Activated CD8-positive, alpha-beta T cell treated with anti-CD3 and anti-CD28 coated beads, Interleukin-2, amount 10 ng/mL, durations not matched to agents 7 days and 5 days (primary cell): Measurements from ENCODE around the gene C1QL4. TPM values are rescaled to one million over a fixed set of nuclear protein-coding genes. Genes with fewer than 3 reads are reported as not detected.

Source experiments
- ATAC-seq: fragments of 150-1000 bp; cut with Tn5 transposase; one replicate; pipeline ENCODE4 v1.10.0; 2021; ENCODE audit warnings: moderate library complexity
- CTCF ChIA-PET: fragments of 350-600 bp; sonication (Branson Sonifier 250); formaldehyde crosslinking; loops from one replicate; lab custom pipeline; 2021; ENCODE audit warnings: antibody characterized with exemption; lab: Charles Lee
- POLR2A ChIA-PET: fragments of 350-600 bp; sonication (Branson Sonifier 250); formaldehyde crosslinking; loops from one replicate; lab custom pipeline; 2021; ENCODE audit warnings: antibody characterized with exemption; lab: Charles Lee
- DNase-seq: peaks from one replicate; pipeline ENCODE4 v3.0.0-alpha.2; 2020
- H3K27ac Mint-ChIP-seq: one replicate; pipeline ENCODE4 v1.8.0; 2021; ENCODE audit warnings: mild to moderate bottlenecking, mixed read lengths
- H3K27me3 Mint-ChIP-seq: one replicate; pipeline ENCODE4 v1.8.0; 2021; ENCODE audit warnings: low read depth, mixed read lengths
- H3K36me3 Mint-ChIP-seq: one replicate; pipeline ENCODE4 v1.8.0; 2021; ENCODE audit warnings: low read depth, mixed read lengths
- H3K4me1 Mint-ChIP-seq: one replicate; pipeline ENCODE4 v1.8.0; 2021; ENCODE audit warnings: low read depth, mixed read lengths
- H3K4me3 Mint-ChIP-seq: one replicate; pipeline ENCODE4 v1.8.0; 2021; ENCODE audit warnings: mild to moderate bottlenecking, mixed read lengths
- H3K9me3 Mint-ChIP-seq: one replicate; pipeline ENCODE4 v1.8.0; 2022; ENCODE audit warnings: mixed read lengths; ENCODE audit not compliant: insufficient read depth
- total RNA-seq, 2 experiments: library from RNA; stranded (reverse); gene quantifications; one replicate each; pipeline ENCODE4 v1.2.3, GENCODE V29; 2021

C1QL4 gene
- total RNA-seq, 2 experiments from 2014 or later: not detected

- Mint-ChIP-seq H3K27me3 (peaks cover 71% of the 10 kb centered on the region), H3K4me3 (peak overlapping the region; percentile 60), H3K9me3 (no peaks in the 10 kb centered on the region), H3K27ac (no peak overlapping the region), H3K4me1 (peaks cover 37% of the 10 kb centered on the region), H3K36me3 (no peaks in the 10 kb centered on the region)
- peak; percentile 81 for DNase-seq
- ChIA-PET POLR2A (interaction anchor here (0.6 to 3.0 kb wide), 4 partner anchors 19 to 217 kb away, joined by 3 to 12 read pairs (median 3); partner anchors contain the start of genes SPATS2 and TUBA1B), CTCF (interaction anchor here (0.5 to 8.4 kb wide), 45 partner anchors 10 to 257 kb away, joined by 3 to 111 read pairs (median 4); partner anchors contain the start of genes C1QL4, PRPH, SPATS2 and TROAP)
- ATAC-seq: peak; percentile 87
Observed at GRCh38 chr12:49347311-49348193, 10.6 kb upstream of the C1QL4 start.

GRCh38 chr12:49346659-49347310, 9.8 kb upstream of the C1QL4 start, which contains the start of gene DNAJC22:
TSS of gene DNAJC22 (plus strand) at chr12:49346888. CDS start at chr12:49348873, 1,985 bp downstream.
- H3K36me3 Mint-ChIP-seq: no peaks in the 10 kb centered on the region
- H3K4me1 Mint-ChIP-seq: peaks cover 37% of the 10 kb centered on the region
- H3K9me3 Mint-ChIP-seq: no peaks in the 10 kb centered on the region
- DNase-seq: peak; percentile 49
- peak; percentile 25 for ATAC-seq
- ChIA-PET POLR2A (interaction anchor here (0.6 to 3.0 kb wide), 5 partner anchors 20 to 216 kb away, joined by 3 to 12 read pairs (median 3); partner anchors contain the start of genes SPATS2 and TUBA1B), CTCF (interaction anchor here (0.8 to 8.4 kb wide), 29 partner anchors 10 to 257 kb away, joined by 3 to 111 read pairs (median 5); partner anchors contain the start of genes C1QL4, PRPH, SPATS2 and TROAP)
- H3K27me3 Mint-ChIP-seq: peaks cover 74% of the 10 kb centered on the region
- H3K27ac Mint-ChIP-seq: no peak within 1 kb of the TSS
- peak within 1 kb of the TSS; percentile 60 for H3K4me3 Mint-ChIP-seq

GRCh38 chr12:49345825-49346658, 9.1 kb upstream of the C1QL4 start:
- H3K9me3 Mint-ChIP-seq: no peaks in the 10 kb centered on the region
- H3K27me3 Mint-ChIP-seq: peaks cover 78% of the 10 kb centered on the region
- DNase-seq: no peak
- ChIA-PET POLR2A (interaction anchor here (0.6 to 3.0 kb wide), 4 partner anchors 21 to 78 kb away, joined by 3 to 12 read pairs (median 3); partner anchors contain the start of genes SPATS2 and TROAP), CTCF (interaction anchor here (1.0 to 8.4 kb wide), 12 partner anchors 9 to 167 kb away, joined by 3 to 111 read pairs (median 35); partner anchors contain the start of genes C1QL4, PRPH, SPATS2 and TROAP)
- ATAC-seq: no peak
- H3K4me3 Mint-ChIP-seq: no peak overlapping the region
- no peaks in the 10 kb centered on the region for H3K36me3 Mint-ChIP-seq
- peaks cover 38% of the 10 kb centered on the region for H3K4me1 Mint-ChIP-seq
- H3K27ac Mint-ChIP-seq: no peak overlapping the region

- DNase-seq: no peak
- Mint-ChIP-seq H3K27ac (no peak overlapping the region), H3K27me3 (peaks cover 80% of the 10 kb centered on the region), H3K9me3 (no peaks in the 10 kb centered on the region), H3K4me3 (no peak overlapping the region), H3K4me1 (peaks cover 38% of the 10 kb centered on the region), H3K36me3 (no peaks in the 10 kb centered on the region)
- CTCF ChIA-PET: interaction anchor here (2.5 to 8.4 kb wide), 5 partner anchors 8 to 58 kb away, joined by 13 to 111 read pairs (median 37); partner anchors contain the start of gene C1QL4
- ATAC-seq: no peak
- POLR2A ChIA-PET: interaction anchor here (0.6 to 3.0 kb wide), 2 partner anchors 22 to 23 kb away, joined by 3 to 12 read pairs; partner anchors contain the start of genes SPATS2 and TROAP
Observed at GRCh38 chr12:49345051-49345824, 8.2 kb upstream of the C1QL4 start.

- POLR2A ChIA-PET: no interaction called here
- CTCF ChIA-PET: interaction anchor here (0.7 to 3.8 kb wide), 4 partner anchors 12 to 56 kb away, joined by 3 to 56 read pairs (median 40); partner anchors contain the start of genes PRPH and TROAP
- Mint-ChIP-seq H3K9me3 (no peaks in the 10 kb centered on the region), H3K36me3 (no peaks in the 10 kb centered on the region), H3K27ac (no peak overlapping the region), H3K4me1 (peaks cover 38% of the 10 kb centered on the region), H3K4me3 (no peak overlapping the region), H3K27me3 (peaks cover 83% of the 10 kb centered on the region)
- no peak for ATAC-seq
- DNase-seq: no peak
Observed at GRCh38 chr12:49344486-49345050, 7.6 kb upstream of the C1QL4 start.

GRCh38 chr12:49342914-49343731, 6.1 kb upstream of the C1QL4 start:
- no peak for DNase-seq
- H3K27me3 Mint-ChIP-seq: peaks cover 86% of the 10 kb centered on the region
- peaks cover 34% of the 10 kb centered on the region for H3K4me1 Mint-ChIP-seq
- no peaks in the 10 kb centered on the region for H3K36me3 Mint-ChIP-seq
- ChIA-PET CTCF (interaction anchor here (0.7 to 3.8 kb wide), 26 partner anchors 8 to 249 kb away, joined by 3 to 56 read pairs (median 7); partner anchors contain the start of genes PRPH, SPATS2 and TROAP), POLR2A (interaction anchor here (1.0 to 2.0 kb wide), 3 partner anchors 21 to 46 kb away, joined by 3 to 12 read pairs (median 5); partner anchors contain the start of genes SPATS2 and TROAP)
- peak overlapping the region; percentile 34 for H3K4me3 Mint-ChIP-seq
- H3K9me3 Mint-ChIP-seq: no peaks in the 10 kb centered on the region
- no peak for ATAC-seq
- H3K27ac Mint-ChIP-seq: no peak overlapping the region

GRCh38 chr12:49342066-49342913, 5.3 kb upstream of the C1QL4 start:
- no peak overlapping the region for H3K27ac Mint-ChIP-seq
- peak overlapping the region; percentile 34 for H3K4me3 Mint-ChIP-seq
- peak; percentile 84 for DNase-seq
- no peaks in the 10 kb centered on the region for H3K9me3 Mint-ChIP-seq
- ChIA-PET POLR2A (interaction anchor here (1.0 to 2.0 kb wide), 4 partner anchors 20 to 45 kb away, joined by 3 to 12 read pairs (median 5); partner anchors contain the start of genes SPATS2 and TROAP), CTCF (interaction anchor here (0.9 to 3.8 kb wide), 32 partner anchors 8 to 280 kb away, joined by 3 to 56 read pairs (median 4); partner anchors contain the start of genes PRPH, SPATS2 and TROAP)
- H3K27me3 Mint-ChIP-seq: peaks cover 88% of the 10 kb centered on the region
- H3K36me3 Mint-ChIP-seq: no peaks in the 10 kb centered on the region
- ATAC-seq: peak; percentile 73
- peaks cover 39% of the 10 kb centered on the region for H3K4me1 Mint-ChIP-seq

GRCh38 chr12:49341777-49342065, 4.7 kb upstream of the C1QL4 start:
- no peak for DNase-seq
- Mint-ChIP-seq H3K27me3 (peaks cover 87% of the 10 kb centered on the region), H3K36me3 (no peaks in the 10 kb centered on the region), H3K27ac (no peak overlapping the region), H3K4me3 (no peak overlapping the region), H3K9me3 (no peaks in the 10 kb centered on the region), H3K4me1 (peaks cover 39% of the 10 kb centered on the region)
- no peak for ATAC-seq
- POLR2A ChIA-PET: interaction anchor here (1.1 to 2.0 kb wide), 3 partner anchors 19 to 45 kb away, joined by 3 to 12 read pairs (median 5); partner anchors contain the start of genes SPATS2 and TROAP
- CTCF ChIA-PET: interaction anchor here (0.9 to 3.8 kb wide), 26 partner anchors 9 to 280 kb away, joined by 3 to 56 read pairs (median 7); partner anchors contain the start of genes PRPH, SPATS2 and TROAP
